Tibial artery (tissue), 4 donors: ENCODE data around the gene OSCP1.
A peak's percentile ranks its signal among the peaks of the same experiment; 100 is the strongest.
"Not testable (repeated sequence)": the region's sequence is repeated elsewhere in the genome, so short reads cannot be mapped to it uniquely, and the experiment has no call there.

ENCODE experiments used
- DNase-seq, 2 donors: peaks; one replicate each; pipeline ENCODE4 v3.0.0-alpha.2; 2019
- H3K27ac ChIP-seq, 2 donors: fragments of 200-600 bp; sonication (generic) in 1 of 2; 1 replicate in 1 of 2; 2 replicates in 1 of 2; pipeline ENCODE4 v1.5.1; 2018 to 2019; ENCODE audit warnings: mild to moderate bottlenecking in 1 of 2
- H3K27me3 ChIP-seq, 2 donors: fragments of 200-600 bp; sonication (generic) in 1 of 2; one replicate each; pipeline versions ENCODE4 v1.5.1 to v1.6.0; 2016 to 2019
- H3K36me3 ChIP-seq, 3 donors: fragments of 200-600 bp; sonication (generic) in 2 of 3; one replicate each; pipeline ENCODE4 v1.5.1; 2016 to 2019; ENCODE audit warnings: mild to moderate bottlenecking in 2 of 3
- H3K4me1 ChIP-seq, 4 donors: fragments of 200-600 bp; sonication (generic) in 2 of 4; 1 replicate in 3 of 4; 2 replicates in 1 of 4; pipeline ENCODE4 v1.5.1; 2016 to 2019
- H3K4me3 ChIP-seq, 2 donors: fragments of 200-600 bp; sonication (generic) in 1 of 2; 1 replicate in 1 of 2; 2 replicates in 1 of 2; pipeline ENCODE4 v1.5.1; 2018 to 2019; ENCODE audit warnings: mild to moderate bottlenecking in 2 of 2
- H3K9me3 ChIP-seq, 3 donors: fragments of 200-600 bp; sonication (generic) in 1 of 3; one replicate each; pipeline ENCODE4 v1.5.1; 2016 to 2019
- CTCF ChIP-seq, 2 experiments: fragments of 200-600 bp in 1 of 2; fragments of 450-650 bp in 1 of 2; IDR thresholded peaks; one replicate each; pipeline ENCODE4 v1.5.1; 2017 to 2019; ENCODE audit warnings: antibody characterized with exemption in 2 of 2, mild to moderate bottlenecking in 1 of 2, moderate library complexity in 1 of 2
- intact Hi-C: fragments of 100-400 bp; cut with DNase I; formaldehyde crosslinking; loops from one replicate; pipeline ENCODE4 v1.15.0; 2023; ENCODE audit warnings: low total_unique reads

The OSCP1 gene

GRCh38 chr1:36487906-36488305 lies 37.7 kb upstream of the OSCP1 start:
- Histone ChIP-seq H3K4me3 (no peak overlapping the region), H3K27me3 (peaks cover 0 to 13% of the 10 kb centered on the region in 2 donors), H3K36me3 (no peaks in the 10 kb centered on the region), H3K9me3 (no peaks in the 10 kb centered on the region), H3K4me1 (no peaks in the 10 kb centered on the region), H3K27ac (no peak overlapping the region)
- no peak for TF ChIP-seq CTCF (IDR thresholded peaks at IDR 0.05)
- DNase-seq: peak in 1 of 2 donors; percentile 23
- intact Hi-C loops: no loop called here

- peaks cover 0 to 18% of the 10 kb centered on the region in 2 donors for H3K27me3 ChIP-seq
- intact Hi-C loops, H3K9me3 ChIP-seq, DNase-seq, H3K4me1 ChIP-seq, H3K4me3 ChIP-seq, H3K36me3 ChIP-seq, H3K27ac ChIP-seq: not testable (repeated sequence)
Measured at GRCh38 chr1:36487336-36487725, 37.1 kb upstream of the OSCP1 start.

- H3K4me3 ChIP-seq: no peak overlapping the region
- no peaks in the 10 kb centered on the region for H3K4me1 ChIP-seq
- no peak overlapping the region for H3K27ac ChIP-seq
- H3K36me3 ChIP-seq: no peaks in the 10 kb centered on the region
- TF ChIP-seq CTCF (IDR thresholded peaks at IDR 0.05): no peak
- peak; percentile 57 to 77 for DNase-seq
- H3K9me3 ChIP-seq: no peaks in the 10 kb centered on the region
- H3K27me3 ChIP-seq: peaks cover 0 to 17% of the 10 kb centered on the region in 2 donors
- intact Hi-C loops: no loop called here
Measured at GRCh38 chr1:36486439-36487335, 36.4 kb upstream of the OSCP1 start.

- no peak for TF ChIP-seq CTCF (IDR thresholded peaks at IDR 0.05)
- Histone ChIP-seq H3K4me3 (no peak overlapping the region), H3K27ac (no peak overlapping the region), H3K36me3 (no peaks in the 10 kb centered on the region), H3K4me1 (no peaks in the 10 kb centered on the region), H3K27me3 (peaks cover 0 to 20% of the 10 kb centered on the region in 2 donors), H3K9me3 (no peaks in the 10 kb centered on the region)
- no peak for DNase-seq
- intact Hi-C loops: no loop called here
Measured at GRCh38 chr1:36486093-36486438, 35.8 kb upstream of the OSCP1 start.

GRCh38 chr1:36484099-36484498 lies 33.8 kb upstream of the OSCP1 start:
- TF ChIP-seq CTCF (IDR thresholded peaks at IDR 0.05): no peak
- no peak for DNase-seq
- Histone ChIP-seq H3K27ac (no peak overlapping the region), H3K27me3 (peaks cover 0 to 34% of the 10 kb centered on the region in 2 donors), H3K36me3 (no peaks in the 10 kb centered on the region), H3K9me3 (no peaks in the 10 kb centered on the region), H3K4me3 (no peak overlapping the region), H3K4me1 (no peaks in the 10 kb centered on the region)
- intact Hi-C loops: no loop called here

GRCh38 chr1:36482724-36483388 lies 32.6 kb upstream of the OSCP1 start, which contains the start of gene CSF3R:
CSF3R (minus strand) TSS chr1:36482913; CDS start chr1:36479496, 3,417 bp downstream.
- no peak for DNase-seq
- intact Hi-C loops: no loop called here
- TF ChIP-seq CTCF (IDR thresholded peaks at IDR 0.05): no peak
- Histone ChIP-seq H3K9me3 (no peaks in the 10 kb centered on the region), H3K27ac (no peak within 1 kb of the TSS), H3K27me3 (peaks cover 0 to 31% of the 10 kb centered on the region in 2 donors), H3K4me1 (no peaks in the 10 kb centered on the region), H3K36me3 (no peaks in the 10 kb centered on the region), H3K4me3 (peak within 1 kb of the TSS; percentile 4 to 7)
